ENCODE data around the gene ANTXRL.
"Not testable (repeated sequence)": the region's sequence is repeated elsewhere in the genome, so short reads cannot be mapped to it uniquely, and the experiment has no call there.

ANTXRL gene

GRCh38 chr10:46286991-46287693 lies at the start of gene ANTXRL:
TSS of gene ANTXRL (plus strand) at chr10:46286997. CDS start at chr10:46287263, 266 bp downstream.
- no peak for DNase-seq (ENCODE audit: low read depth in 2 of 2)

GRCh38 chr10:46237815-46238510 lies 48.8 kb upstream of the ANTXRL start:
- DNase-seq (ENCODE audit: low read depth in 2 of 2) = no peak

GRCh38 chr10:46239247-46239646 lies 47.5 kb upstream of the ANTXRL start:
- DNase-seq (ENCODE audit: low read depth in 2 of 2) = no peak

- DNase-seq (ENCODE audit: low read depth in 2 of 2) = no peak
Measured at GRCh38 chr10:46239993-46240683, 46.7 kb upstream of the ANTXRL start.

- DNase-seq (ENCODE audit: low read depth in 2 of 2) = no peak
Measured at GRCh38 chr10:46240684-46241565, 45.9 kb upstream of the ANTXRL start.

- DNase-seq (ENCODE audit: low read depth in 2 of 2) = no peak
Measured at GRCh38 chr10:46245381-46245900, 41.4 kb upstream of the ANTXRL start.

GRCh38 chr10:46246400-46247180 lies 40.2 kb upstream of the ANTXRL start:
- not testable (repeated sequence) for DNase-seq (ENCODE audit: low read depth in 2 of 2)

GRCh38 chr10:46247181-46247475 lies 39.7 kb upstream of the ANTXRL start:
- no peak for DNase-seq (ENCODE audit: low read depth in 2 of 2)

- no peak for DNase-seq (ENCODE audit: low read depth in 2 of 2)
Measured at GRCh38 chr10:46247808-46248569, 38.8 kb upstream of the ANTXRL start.

GRCh38 chr10:46248651-46249146 lies 38.1 kb upstream of the ANTXRL start:
- DNase-seq (ENCODE audit: low read depth in 2 of 2) = no peak

GRCh38 chr10:46249617-46250344 lies 37.0 kb upstream of the ANTXRL start:
- DNase-seq (ENCODE audit: low read depth in 2 of 2) = not testable (repeated sequence)

GRCh38 chr10:46250481-46250880 lies 36.3 kb upstream of the ANTXRL start:
- no peak for DNase-seq (ENCODE audit: low read depth in 2 of 2)

GRCh38 chr10:46250898-46251856 lies 35.6 kb upstream of the ANTXRL start:
- no peak for DNase-seq (ENCODE audit: low read depth in 2 of 2)

GRCh38 chr10:46251857-46252847 lies 34.6 kb upstream of the ANTXRL start:
- DNase-seq (ENCODE audit: low read depth in 2 of 2) = no peak

- DNase-seq (ENCODE audit: low read depth in 2 of 2) = no peak
Measured at GRCh38 chr10:46253076-46254006, 33.5 kb upstream of the ANTXRL start.

- no peak for DNase-seq (ENCODE audit: low read depth in 2 of 2)
Measured at GRCh38 chr10:46254007-46254383, 32.8 kb upstream of the ANTXRL start.

Data from stimulated activated CD4-positive, alpha-beta T cell treated with anti-CD3 and anti-CD28 coated beads, Interleukin-12 subunit alpha, Interleukin-12 subunit beta, amount 100 ng/mL, for 24 hours (primary cell).